Nephron (organoid): ENCODE measurements around the gene ABHD8.

Source experiments
- H3K27ac Mint-ChIP-seq, 3 experiments: 2 replicates each; pipeline ENCODE4 v1.8.0; 2020; ENCODE audit warnings: mixed read lengths in 3 of 3, mild to moderate bottlenecking in 2 of 3, moderate library complexity in 1 of 3
- H3K27me3 Mint-ChIP-seq: 2 replicates; pipeline ENCODE4 v1.8.0; 2021; ENCODE audit warnings: low read depth, mild to moderate bottlenecking, moderate library complexity, mixed read lengths
- H3K36me3 Mint-ChIP-seq: 2 replicates; pipeline ENCODE4 v1.8.0; 2020; ENCODE audit warnings: low read depth, mixed read lengths
- H3K4me1 Mint-ChIP-seq: 2 replicates; pipeline ENCODE4 v1.8.0; 2020; ENCODE audit warnings: mixed read lengths
- H3K4me3 Mint-ChIP-seq, 3 experiments: 2 replicates each; pipeline ENCODE4 v1.8.0; 2020; ENCODE audit warnings: mild to moderate bottlenecking in 3 of 3, mixed read lengths in 3 of 3, moderate library complexity in 2 of 3
- H3K9me3 Mint-ChIP-seq: 2 replicates; pipeline ENCODE4 v1.8.0; 2020; ENCODE audit warnings: mixed read lengths
- TF ChIP-seq, protein P1 (sequence below), 3 experiments: fragments of 200-600 bp; sonication (generic); IDR thresholded peaks; one replicate each; pipeline ENCODE4 v1.5.0; 2021; ENCODE audit warnings: antibody characterized with exemption in 3 of 3; ENCODE audit not compliant: unreplicated experiment in 3 of 3

The ABHD8 gene

GRCh38 chr19:17323964-17324332 is 20.7 kb upstream of the ABHD8 start:
- H3K27ac Mint-ChIP-seq = no peak overlapping the region
- peaks cover 11% of the 10 kb centered on the region for H3K36me3 Mint-ChIP-seq
- no peaks in the 10 kb centered on the region for H3K9me3 Mint-ChIP-seq
- H3K27me3 Mint-ChIP-seq = peaks cover 9% of the 10 kb centered on the region
- peaks cover 4% of the 10 kb centered on the region for H3K4me1 Mint-ChIP-seq
- H3K4me3 Mint-ChIP-seq = no peak overlapping the region
- TF ChIP-seq, protein P1, sequence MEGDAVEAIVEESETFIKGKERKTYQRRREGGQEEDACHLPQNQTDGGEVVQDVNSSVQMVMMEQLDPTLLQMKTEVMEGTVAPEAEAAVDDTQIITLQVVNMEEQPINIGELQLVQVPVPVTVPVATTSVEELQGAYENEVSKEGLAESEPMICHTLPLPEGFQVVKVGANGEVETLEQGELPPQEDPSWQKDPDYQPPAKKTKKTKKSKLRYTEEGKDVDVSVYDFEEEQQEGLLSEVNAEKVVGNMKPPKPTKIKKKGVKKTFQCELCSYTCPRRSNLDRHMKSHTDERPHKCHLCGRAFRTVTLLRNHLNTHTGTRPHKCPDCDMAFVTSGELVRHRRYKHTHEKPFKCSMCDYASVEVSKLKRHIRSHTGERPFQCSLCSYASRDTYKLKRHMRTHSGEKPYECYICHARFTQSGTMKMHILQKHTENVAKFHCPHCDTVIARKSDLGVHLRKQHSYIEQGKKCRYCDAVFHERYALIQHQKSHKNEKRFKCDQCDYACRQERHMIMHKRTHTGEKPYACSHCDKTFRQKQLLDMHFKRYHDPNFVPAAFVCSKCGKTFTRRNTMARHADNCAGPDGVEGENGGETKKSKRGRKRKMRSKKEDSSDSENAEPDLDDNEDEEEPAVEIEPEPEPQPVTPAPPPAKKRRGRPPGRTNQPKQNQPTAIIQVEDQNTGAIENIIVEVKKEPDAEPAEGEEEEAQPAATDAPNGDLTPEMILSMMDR (IDR thresholded peaks at IDR 0.05; ENCODE audit: unreplicated experiment in 3 of 3) = no peak

DNA sequence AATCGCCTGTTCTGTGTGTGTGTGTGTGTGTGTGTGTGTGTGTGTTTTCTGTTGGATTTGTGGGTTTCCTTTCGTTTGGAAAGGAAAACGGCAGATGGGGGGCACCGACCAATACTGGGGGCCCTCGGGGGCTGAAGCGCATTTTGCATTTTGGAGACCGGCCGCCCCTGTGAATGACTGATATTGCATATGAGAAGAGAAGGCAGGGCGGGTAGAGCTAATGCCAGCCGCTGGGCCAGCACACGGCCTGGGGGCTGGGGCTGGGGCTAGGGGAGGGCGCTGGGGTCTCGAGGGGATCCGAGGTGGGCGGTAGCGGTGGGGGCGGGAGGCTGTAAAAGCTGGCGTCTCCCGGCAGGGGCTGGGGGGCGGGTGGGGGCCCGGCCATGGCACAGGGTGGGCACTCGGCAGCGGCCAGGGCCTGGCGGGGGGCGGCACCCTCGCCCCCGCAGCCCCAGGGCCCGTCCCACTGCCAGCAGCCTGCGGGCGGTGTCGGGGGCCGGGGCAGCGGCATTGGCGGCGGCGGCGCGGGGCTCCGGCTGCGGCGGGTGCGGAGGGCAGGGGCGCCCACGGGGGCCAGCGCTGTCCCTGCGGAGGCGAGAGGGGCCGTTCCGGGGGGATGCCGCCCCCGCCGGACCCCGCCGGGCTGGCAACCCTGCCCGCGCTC is 20.2 kb upstream of the ABHD8 start:
- H3K27me3 Mint-ChIP-seq = peaks cover 9% of the 10 kb centered on the region
- H3K4me1 Mint-ChIP-seq = peaks cover 4% of the 10 kb centered on the region
- H3K36me3 Mint-ChIP-seq = peaks cover 11% of the 10 kb centered on the region
- H3K4me3 Mint-ChIP-seq = no peak overlapping the region
- TF ChIP-seq, protein P1 (IDR thresholded peaks at IDR 0.05; ENCODE audit: unreplicated experiment in 3 of 3) = no peak
- peak overlapping the region in 1 of 3 experiments; percentile 60 for H3K27ac Mint-ChIP-seq
- H3K9me3 Mint-ChIP-seq = no peaks in the 10 kb centered on the region

DNA sequence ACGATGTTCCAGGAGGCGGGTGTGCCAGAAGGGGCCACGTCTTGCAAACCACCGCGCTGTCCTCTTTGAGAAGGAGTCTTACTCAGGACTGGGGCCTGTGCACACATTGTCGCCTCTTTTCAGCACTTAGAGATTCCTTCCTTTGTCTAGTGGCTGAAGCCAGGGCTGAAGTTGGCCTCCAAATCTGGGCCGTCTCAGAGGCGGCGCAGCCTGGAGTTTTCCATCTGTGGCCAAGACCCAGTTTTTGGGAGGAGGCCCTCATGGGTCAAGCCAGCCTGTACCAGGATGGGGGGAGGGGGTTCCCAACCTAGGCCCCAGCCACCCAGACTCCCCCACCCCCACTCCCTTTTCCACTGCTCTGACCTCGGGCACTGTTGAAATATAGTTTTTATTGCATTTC is 19.6 kb upstream of the ABHD8 start:
- TF ChIP-seq, protein P1 (IDR thresholded peaks at IDR 0.05; ENCODE audit: unreplicated experiment in 3 of 3) = no peak
- peaks cover 3% of the 10 kb centered on the region for H3K4me1 Mint-ChIP-seq
- no peaks in the 10 kb centered on the region for H3K9me3 Mint-ChIP-seq
- H3K27me3 Mint-ChIP-seq = peaks cover 7% of the 10 kb centered on the region
- no peak overlapping the region for H3K4me3 Mint-ChIP-seq
- H3K27ac Mint-ChIP-seq = peak overlapping the region in 1 of 3 experiments; percentile 60
- peaks cover 11% of the 10 kb centered on the region for H3K36me3 Mint-ChIP-seq

DNA sequence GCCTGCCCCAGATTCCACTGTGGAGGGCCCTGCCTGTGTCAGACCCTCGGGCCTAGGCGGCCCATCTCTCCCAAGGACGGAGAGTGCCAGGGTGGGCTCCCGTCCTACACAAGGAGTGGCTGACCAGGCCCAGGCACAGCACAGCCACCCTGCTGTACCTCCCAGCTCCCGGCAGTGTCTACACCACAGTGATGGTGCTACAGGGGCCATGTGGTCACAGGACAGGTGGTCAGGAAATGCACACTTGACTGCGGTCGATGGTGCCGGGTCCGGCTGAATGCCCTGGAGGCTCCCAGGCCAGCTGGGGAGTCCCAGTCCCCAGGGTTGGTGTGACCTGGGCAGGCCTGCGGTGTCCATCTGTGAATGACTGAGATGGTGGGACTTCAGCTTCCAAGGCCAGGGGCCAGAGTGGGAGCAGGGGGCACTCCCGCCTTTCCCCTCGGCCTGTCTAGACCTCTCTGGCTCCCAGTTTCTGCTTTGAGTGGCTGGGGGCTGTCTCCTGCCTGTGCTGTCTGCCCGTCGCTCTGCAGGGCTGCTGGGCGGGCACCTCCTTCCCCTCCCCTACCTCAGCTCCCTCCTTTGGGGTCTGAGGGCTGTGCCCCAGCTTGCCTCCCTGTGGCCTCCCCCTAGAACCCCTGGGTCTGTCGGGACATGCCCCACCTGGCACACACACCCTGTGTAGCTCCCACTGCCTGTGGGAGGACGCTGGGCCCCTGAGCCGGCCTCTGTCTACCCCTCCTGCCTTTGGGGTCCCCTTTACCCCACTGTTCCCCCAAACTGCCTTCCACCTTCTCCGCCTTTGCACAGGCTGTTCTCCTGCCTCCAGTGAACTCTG is 18.6 kb upstream of the ABHD8 start:
- H3K27ac Mint-ChIP-seq = no peak overlapping the region
- peaks cover 11% of the 10 kb centered on the region for H3K36me3 Mint-ChIP-seq
- H3K4me1 Mint-ChIP-seq = no peaks in the 10 kb centered on the region
- H3K4me3 Mint-ChIP-seq = no peak overlapping the region
- no peaks in the 10 kb centered on the region for H3K9me3 Mint-ChIP-seq
- TF ChIP-seq, protein P1 (IDR thresholded peaks at IDR 0.05; ENCODE audit: unreplicated experiment in 3 of 3) = no peak
- peaks cover 1% of the 10 kb centered on the region for H3K27me3 Mint-ChIP-seq

DNA sequence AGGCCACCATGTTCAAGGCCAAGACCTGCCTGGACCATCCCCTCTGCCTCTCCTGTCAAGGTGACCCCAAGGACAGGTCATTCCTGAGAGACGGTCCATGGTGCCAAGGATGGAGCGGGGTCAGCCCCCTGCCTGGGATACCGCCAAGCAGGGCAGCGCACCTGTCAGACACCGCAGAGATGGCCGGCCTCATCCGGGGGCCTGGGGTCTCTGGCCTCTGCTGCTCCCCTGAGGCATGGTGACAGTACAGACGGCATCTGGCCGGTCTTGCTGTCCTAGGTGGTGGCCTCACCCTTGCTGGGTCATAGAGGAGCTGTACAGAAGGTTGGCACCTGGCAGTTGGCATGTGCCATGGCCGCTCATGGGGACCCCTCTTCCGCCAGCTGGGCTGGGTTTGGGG is 17.2 kb upstream of the ABHD8 start:
- Mint-ChIP-seq H3K4me1 (no peaks in the 10 kb centered on the region), H3K36me3 (peaks cover 19% of the 10 kb centered on the region), H3K4me3 (no peak overlapping the region), H3K9me3 (no peaks in the 10 kb centered on the region), H3K27ac (no peak overlapping the region), H3K27me3 (no peaks in the 10 kb centered on the region)
- TF ChIP-seq, protein P1 (IDR thresholded peaks at IDR 0.05; ENCODE audit: unreplicated experiment in 3 of 3) = no peak
